ENCODE data around the gene GNB1L. TPM values are rescaled to one million over a fixed set of nuclear protein-coding genes. Genes with fewer than 3 reads are reported as not detected.
A peak's percentile ranks its signal among the peaks of the same experiment; 100 is the strongest.

GNB1L gene
- total and polyA plus RNA-seq, 9 of the 15 experiments (the other 6 are each of a cell fraction or from before 2014, with no cell fraction given) = 0.56 to 50.5 (median 10.2) TPM

DNA sequence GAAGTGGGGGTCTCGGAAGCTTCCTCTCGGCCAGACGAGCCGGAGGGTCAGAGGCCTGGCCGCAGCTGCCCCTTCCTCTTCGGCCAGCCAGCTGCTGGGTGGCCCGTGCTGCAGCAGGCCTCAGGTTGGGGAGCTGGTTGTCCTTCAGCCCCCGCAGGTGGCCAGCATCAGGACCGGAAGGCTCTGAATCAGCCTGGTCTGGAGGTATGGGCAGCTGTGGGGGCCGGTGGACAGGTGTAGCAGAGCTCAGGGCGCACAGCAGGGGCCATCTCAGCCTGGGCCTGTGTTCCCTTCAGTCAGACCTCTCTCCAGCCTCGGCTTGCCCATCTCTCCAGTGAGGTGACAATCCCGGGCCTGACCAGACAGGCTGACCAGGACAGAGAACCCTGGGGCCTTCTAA is 107.9 kb downstream of the GNB1L start:
- H3K27ac ChIP-seq (ENCODE audit: extremely low read depth, low read depth, low read length) = no peak overlapping the region
- in situ Hi-C loops (cut with MboI) = no loop called here
- ChIA-PET CTCF (ENCODE audit: low intra/inter-chr PET ratio) (no interaction called here), POLR2A (interaction anchor here (0.6 to 3.7 kb wide), 17 partner anchors 9 to 1654 kb away, joined by 3 to 20 read pairs (median 4); partner anchors contain the start of gene GP1BB)
- BruUV-seq (replicated peaks) = no TSS peak
- ATAC-seq (no peak), DNase-seq (ENCODE audit: extremely low read depth in 1 of 4, low spot score in 3 of 4) (no peak), FAIRE-seq (no peak)
- intact Hi-C loops (cut with micrococcal nuclease) = no loop called here
- H3K4me2 ChIP-seq (ENCODE audit: insufficient read depth, low read length) = no peak overlapping the region
- no peaks in the 10 kb centered on the region for H3K36me3 ChIP-seq (ENCODE audit: control insufficient read depth, insufficient read depth, low read length)
- no peaks in the 10 kb centered on the region for H3K9me1 ChIP-seq (ENCODE audit: control insufficient read depth, insufficient read depth, low read length)
- H3K79me2 ChIP-seq (ENCODE audit: control insufficient read depth, insufficient read depth, low read length) = no peaks in the 10 kb centered on the region
- TF ChIP-seq PRMT5 (CRISPR knock-in tag; IDR thresholded peaks at IDR 0.05) (0 out of 2 replicates have a peak, but pooled peaks have one; percentile 29), NR4A1 (CRISPR knock-in tag; IDR thresholded peaks at IDR 0.05) (no peak), NR4A1 (tag; IDR thresholded peaks at IDR 0.05) (0 out of 2 replicates have a peak, but pooled peaks have one; percentile 47), RBM22 (IDR thresholded peaks at IDR 0.05; ENCODE audit: low read depth, low read length, poor library complexity, severe bottlenecking) (no peak), DEAF1 (CRISPR knock-in tag; IDR thresholded peaks at IDR 0.05) (no peak), BMI1 (IDR thresholded peaks at IDR 0.05; ENCODE audit: low read length) (no peak), COPS2 (conservative IDR thresholded peaks at IDR 0.05) (no peak)
- TF ChIP-seq, protein P1, sequence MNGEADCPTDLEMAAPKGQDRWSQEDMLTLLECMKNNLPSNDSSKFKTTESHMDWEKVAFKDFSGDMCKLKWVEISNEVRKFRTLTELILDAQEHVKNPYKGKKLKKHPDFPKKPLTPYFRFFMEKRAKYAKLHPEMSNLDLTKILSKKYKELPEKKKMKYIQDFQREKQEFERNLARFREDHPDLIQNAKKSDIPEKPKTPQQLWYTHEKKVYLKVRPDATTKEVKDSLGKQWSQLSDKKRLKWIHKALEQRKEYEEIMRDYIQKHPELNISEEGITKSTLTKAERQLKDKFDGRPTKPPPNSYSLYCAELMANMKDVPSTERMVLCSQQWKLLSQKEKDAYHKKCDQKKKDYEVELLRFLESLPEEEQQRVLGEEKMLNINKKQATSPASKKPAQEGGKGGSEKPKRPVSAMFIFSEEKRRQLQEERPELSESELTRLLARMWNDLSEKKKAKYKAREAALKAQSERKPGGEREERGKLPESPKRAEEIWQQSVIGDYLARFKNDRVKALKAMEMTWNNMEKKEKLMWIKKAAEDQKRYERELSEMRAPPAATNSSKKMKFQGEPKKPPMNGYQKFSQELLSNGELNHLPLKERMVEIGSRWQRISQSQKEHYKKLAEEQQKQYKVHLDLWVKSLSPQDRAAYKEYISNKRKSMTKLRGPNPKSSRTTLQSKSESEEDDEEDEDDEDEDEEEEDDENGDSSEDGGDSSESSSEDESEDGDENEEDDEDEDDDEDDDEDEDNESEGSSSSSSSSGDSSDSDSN (IDR thresholded peaks at IDR 0.05; ENCODE audit: borderline replicate concordance in 1 of 2, low read depth in 2 of 2, low read length in 2 of 2) = peak in 1 of 2 experiments; percentile 71; a peak in 1 of 4 replicates
- no peaks in the 10 kb centered on the region for H3K9me3 ChIP-seq (replicated peaks; ENCODE audit: control insufficient read depth, insufficient read depth, low read depth, low read length)
- peak overlapping the region in 1 of 2 experiments; percentile 1; a peak in 1 of 4 replicates for H3K9ac ChIP-seq (ENCODE audit: insufficient read depth in 1 of 2, low read depth in 2 of 2, low read length in 2 of 2)
- peaks cover 22 to 68% of the 10 kb centered on the region in 2 experiments; a peak in 4 of 5 replicates for H3K27me3 ChIP-seq (ENCODE audit: control insufficient read depth in 2 of 2, insufficient read depth in 2 of 2, low read length in 2 of 2)
- H3K4me1 ChIP-seq (replicated peaks in 1 of 2; ENCODE audit: control insufficient read depth in 2 of 2, insufficient read depth in 2 of 2, low read length in 2 of 2) = peaks cover 5 to 74% of the 10 kb centered on the region in 2 experiments
- WGBS (ENCODE audit: insufficient coverage, low coverage, missing lambda C conversion rate) = 33% methylated on average over 13 of the region's 13 CpGs
- no peak overlapping the region for H2AFZ ChIP-seq (ENCODE audit: low read depth, low read length)
- H4K20me1 ChIP-seq (replicated peaks; ENCODE audit: control insufficient read depth, insufficient read depth, low read length) = peaks cover 48% of the 10 kb centered on the region
- no peak overlapping the region for H3K4me3 ChIP-seq
